Measurements from ENCODE around the gene C14orf180. TPM values are rescaled to one million over a fixed set of nuclear protein-coding genes. Genes with fewer than 3 reads are reported as not detected.

Gene C14orf180
- total and polyA plus RNA-seq, 2 donors from 2014 or later = 2.1 to 3.1 TPM

- Histone ChIP-seq H3K4me3 (ENCODE audit: low read length in 3 of 3) (no peak overlapping the region), H3K9ac (ENCODE audit: low read length in 3 of 3) (no peak overlapping the region), H3K4me1 (ENCODE audit: control insufficient read depth in 2 of 3, insufficient read depth in 2 of 3, low read depth in 1 of 3, low read length in 3 of 3) (no peaks in the 10 kb centered on the region), H3K36me3 (ENCODE audit: control insufficient read depth in 2 of 3, insufficient read depth in 3 of 3, low read length in 3 of 3) (no peaks in the 10 kb centered on the region), H3K9me3 (ENCODE audit: control insufficient read depth in 2 of 3, insufficient read depth in 1 of 3, low read length in 3 of 3) (no peaks in the 10 kb centered on the region), H3K27ac (ENCODE audit: low read depth in 2 of 2, low read length in 2 of 2) (no peak overlapping the region), H3K27me3 (ENCODE audit: control insufficient read depth, insufficient read depth, low read length) (peaks cover 5% of the 10 kb centered on the region)
- intact Hi-C loops (cut with DNase I) = no loop called here
- no peak for TF ChIP-seq CTCF (IDR thresholded peaks at IDR 0.05; ENCODE audit: borderline replicate concordance, extremely low read depth, insufficient read depth)
- FAIRE-seq = no peak
- DNase-seq = peak in 3 of 5 donors; percentile 51 to 76 (median 52)
Measured at GRCh38 chr14:104601786-104602185, 22.2 kb downstream of the C14orf180 start.

- Histone ChIP-seq H3K9ac (ENCODE audit: low read length in 3 of 3) (no peak overlapping the region), H3K36me3 (ENCODE audit: control insufficient read depth in 2 of 3, insufficient read depth in 3 of 3, low read length in 3 of 3) (no peaks in the 10 kb centered on the region), H3K4me1 (ENCODE audit: control insufficient read depth in 2 of 3, insufficient read depth in 2 of 3, low read depth in 1 of 3, low read length in 3 of 3) (no peaks in the 10 kb centered on the region), H3K4me3 (ENCODE audit: low read length in 3 of 3) (no peak overlapping the region), H3K27ac (ENCODE audit: low read depth in 2 of 2, low read length in 2 of 2) (no peak overlapping the region), H3K27me3 (ENCODE audit: control insufficient read depth, insufficient read depth, low read length) (peaks cover 5% of the 10 kb centered on the region), H3K9me3 (ENCODE audit: control insufficient read depth in 2 of 3, insufficient read depth in 1 of 3, low read length in 3 of 3) (no peaks in the 10 kb centered on the region)
- intact Hi-C loops (cut with DNase I) = no loop called here
- FAIRE-seq (no peak), DNase-seq (no peak)
- no peak for TF ChIP-seq CTCF (IDR thresholded peaks at IDR 0.05; ENCODE audit: borderline replicate concordance, extremely low read depth, insufficient read depth)
Measured at GRCh38 chr14:104602315-104602932, 22.9 kb downstream of the C14orf180 start.

GRCh38 chr14:104602933-104603325, 23.4 kb downstream of the C14orf180 start:
- no peak for TF ChIP-seq CTCF (IDR thresholded peaks at IDR 0.05; ENCODE audit: borderline replicate concordance, extremely low read depth, insufficient read depth)
- FAIRE-seq = no peak

More at GRCh38 chr14:104602933-104603325, 23.4 kb downstream of the C14orf180 start:
- no peak overlapping the region for H3K4me3 ChIP-seq (ENCODE audit: low read length in 3 of 3)
- H3K36me3 ChIP-seq (ENCODE audit: control insufficient read depth in 2 of 3, insufficient read depth in 3 of 3, low read length in 3 of 3) = no peaks in the 10 kb centered on the region
- intact Hi-C loops (cut with DNase I) = no loop called here
- H3K9ac ChIP-seq (ENCODE audit: low read length in 3 of 3) = no peak overlapping the region
- no peak for DNase-seq
- peaks cover 5% of the 10 kb centered on the region for H3K27me3 ChIP-seq (ENCODE audit: control insufficient read depth, insufficient read depth, low read length)
- no peaks in the 10 kb centered on the region for H3K4me1 ChIP-seq (ENCODE audit: control insufficient read depth in 2 of 3, insufficient read depth in 2 of 3, low read depth in 1 of 3, low read length in 3 of 3)
- no peaks in the 10 kb centered on the region for H3K9me3 ChIP-seq (ENCODE audit: control insufficient read depth in 2 of 3, insufficient read depth in 1 of 3, low read length in 3 of 3)
- no peak overlapping the region for H3K27ac ChIP-seq (ENCODE audit: low read depth in 2 of 2, low read length in 2 of 2)
